K562 (cell line): ENCODE results near the gene YKT6. TPM values are rescaled to one million over a fixed set of nuclear protein-coding genes. Genes with fewer than 3 reads are reported as not detected.

ENCODE experiments used
- ATAC-seq: fragments of 200-7000 bp; cut with Tn5 transposase; 3 replicates; pipeline ENCODE4 v1.9.1; 2020; ENCODE audit warnings: moderate library complexity
- BruUV-seq: library from RNA; stranded (reverse); fragments of 400-500 nt; replicated peaks from 2 replicates; lab custom pipeline; 2021; lab: Mats Ljungman, UMichigan
- CTCF ChIA-PET: fragments of 300-600 bp; formaldehyde crosslinking; extraction: SDS; loops from one replicate; lab custom pipeline; 2021; ENCODE audit warnings: low intra/inter-chr PET ratio; lab: Yijun Ruan, JAX
- POLR2A ChIA-PET: fragments of 300-600, 350-650 bp; sonication (Branson Sonifier 250); formaldehyde crosslinking; extraction: SDS; loops from one replicate; lab custom pipeline; 2021; ENCODE audit warnings: antibody characterized with exemption, inconsistent platforms; lab: Yijun Ruan, JAX
- DNase-seq, 4 experiments: peaks; one replicate each; pipeline versions ENCODE4 v3.0.0 to v3.0.0-alpha.2; 2011 to 2018; ENCODE audit warnings: low spot score in 3 of 4, mixed read lengths in 3 of 4; ENCODE audit errors: extremely low read depth in 1 of 4
- FAIRE-seq: peaks from 2 replicates; lab custom pipeline; 2011; peaks lifted over from hg19 to GRCh38; lab: Jason Lieb, UNC
- H2AFZ ChIP-seq: 2 replicates; pipeline ENCODE4 v1.6.0; 2011; ENCODE audit warnings: low read depth, low read length, control low read depth, inconsistent platforms
- H3K27ac ChIP-seq: fragments of 200-600 bp; 3 replicates; pipeline ENCODE4 v1.8.0; 2011; ENCODE audit warnings: low read depth, mild to moderate bottlenecking, control low read depth, inconsistent platforms, low read length, moderate library complexity, mixed read lengths; ENCODE audit errors: extremely low read depth
- H3K27me3 ChIP-seq, 2 experiments: fragments of 300-600 bp in 1 of 2; 2 replicates in 1 of 2; 3 replicates in 1 of 2; pipeline versions ENCODE4 v1.6.0 to v1.8.0; 2011; ENCODE audit warnings: inconsistent platforms in 2 of 2, low read length in 2 of 2, mild to moderate bottlenecking in 1 of 2, mixed read lengths in 1 of 2, moderate library complexity in 1 of 2; ENCODE audit not compliant: control insufficient read depth in 2 of 2, insufficient read depth in 2 of 2
- H3K36me3 ChIP-seq: fragments of 300-600 bp; 3 replicates; pipeline ENCODE4 v1.8.0; 2011; ENCODE audit warnings: mild to moderate bottlenecking, low read length, inconsistent platforms; ENCODE audit not compliant: control insufficient read depth, insufficient read depth
- H3K4me1 ChIP-seq, 2 experiments: fragments of 200-600 bp in 1 of 2; replicated peaks in 1 of 2; 2 replicates in 1 of 2; 3 replicates in 1 of 2; pipeline versions ENCODE4 v1.5.1 to v1.8.0; 2011; ENCODE audit warnings: inconsistent platforms in 2 of 2, low read length in 2 of 2, mild to moderate bottlenecking in 1 of 2, mixed read lengths in 1 of 2, moderate library complexity in 1 of 2; ENCODE audit not compliant: control insufficient read depth in 2 of 2, insufficient read depth in 2 of 2
- H3K4me2 ChIP-seq: 2 replicates; pipeline ENCODE4 v1.6.1; 2011; ENCODE audit warnings: low read length, control low read depth, inconsistent platforms, mixed read lengths; ENCODE audit not compliant: insufficient read depth
- H3K4me3 ChIP-seq: fragments of 200-600 bp; sonication (generic), shearing (Covaris generic); 2 replicates; pipeline ENCODE4 v1.5.1; 2016; ENCODE audit warnings: control low read depth, inconsistent platforms
- H3K79me2 ChIP-seq: fragments of 200-600 bp; 3 replicates; pipeline ENCODE4 v1.8.0; 2011; ENCODE audit warnings: low read length, inconsistent platforms; ENCODE audit not compliant: control insufficient read depth, insufficient read depth
- H3K9ac ChIP-seq, 2 experiments: 2 replicates each; pipeline versions ENCODE4 v1.6.0 to v1.6.1; 2011; ENCODE audit warnings: low read depth in 2 of 2, low read length in 2 of 2, control low read depth in 1 of 2, inconsistent platforms in 1 of 2, mild to moderate bottlenecking in 1 of 2, mixed read lengths in 1 of 2; ENCODE audit not compliant: insufficient read depth in 1 of 2
- H3K9me1 ChIP-seq: one replicate; pipeline ENCODE4 v1.6.0; 2011; ENCODE audit warnings: inconsistent platforms, mild to moderate bottlenecking, low read length, moderate library complexity; ENCODE audit not compliant: control insufficient read depth, insufficient read depth
- H3K9me3 ChIP-seq: replicated peaks from 2 replicates; pipeline ENCODE4 v1.5.1; 2011; ENCODE audit warnings: low read depth, low read length, inconsistent platforms; ENCODE audit not compliant: control insufficient read depth, insufficient read depth
- H4K20me1 ChIP-seq: replicated peaks from 2 replicates; pipeline ENCODE4 v1.6.1; 2011; ENCODE audit warnings: low read length, inconsistent platforms, mixed read lengths; ENCODE audit not compliant: control insufficient read depth, insufficient read depth
- HDAC6 ChIP-seq: IDR thresholded peaks from 2 replicates; pipeline ENCODE4 v1.6.1; 2012; ENCODE audit warnings: low read depth, mild to moderate bottlenecking, control low read depth, inconsistent platforms, low read length, moderate library complexity
- NFYB ChIP-seq: IDR thresholded peaks from 2 replicates; pipeline ENCODE4 v1.6.1; 2011; ENCODE audit warnings: mild to moderate bottlenecking, moderate library complexity; ENCODE audit not compliant: insufficient read length; ENCODE audit errors: extremely low read depth
- RAD51 ChIP-seq: fragments of 450-650 bp; IDR thresholded peaks from 2 replicates; pipeline ENCODE4 v1.7.1; 2016; ENCODE audit warnings: low read depth, mild to moderate bottlenecking, borderline replicate concordance
- TAF1 ChIP-seq: IDR thresholded peaks from 2 replicates; pipeline ENCODE4 v1.6.1; 2011; ENCODE audit warnings: mild to moderate bottlenecking, low read length, moderate library complexity; ENCODE audit not compliant: insufficient read depth, control insufficient read depth, severe bottlenecking; ENCODE audit errors: extremely low read depth
- ZSCAN29 ChIP-seq: fragments of 450-650 bp; IDR thresholded peaks from 2 replicates; pipeline ENCODE4 v1.6.1; 2017
- WGBS: fragments of 100-300 bp; shearing (Covaris generic); methylation state at CpG from one replicate; pipeline ENCODE4 v1.1.6; 2016; ENCODE audit warnings: low coverage, mixed read lengths; ENCODE audit not compliant: insufficient coverage; ENCODE audit errors: missing lambda C conversion rate; 5-methylcytosine and 5-hydroxymethylcytosine counted together
- in situ Hi-C: fragments of 300-500 bp; cut with MboI; formaldehyde crosslinking; loops from 4 replicates; pipeline ENCODE4 v1.15.0; 2018; ENCODE audit warnings: inconsistent platforms, mixed read lengths
- intact Hi-C: fragments of 100-400 bp; cut with micrococcal nuclease; formaldehyde crosslinking; loops from 2 replicates; pipeline ENCODE4 v1.14.2; 2022
- polyA plus RNA-seq, 8 experiments: library from polyadenylated mRNA; depleted of rRNA in 4 of 8; stranded (reverse) in 5 of 8; unstranded in 3 of 8; fragments of >200 nt; fragmentation: Nextera tagmentation in 2 of 8; fragmentation: Illumina TruSeq in 1 of 8; extraction: Ambion mirVana in 2 of 8; extraction: Trizol in 1 of 8; gene quantifications; 2 replicates each; pipeline versions ENCODE4 v1.2.1 to v1.2.3, GENCODE V29; 2011 to 2014; ENCODE audit warnings: inconsistent platforms in 1 of 8, missing spikeins in 1 of 8
- total RNA-seq, 7 experiments: library from RNA; depleted of rRNA in 6 of 7; stranded (reverse); fragments of >200 nt in 6 of 7; fragmentation: Illumina TruSeq in 2 of 7; extraction: Trizol in 2 of 7; gene quantifications; 2 replicates each; pipeline versions ENCODE4 v1.2.1 to v1.2.3, GENCODE V29; 2011 to 2021; ENCODE audit warnings: low replicate concordance in 1 of 7
- TF ChIP-seq, protein P1 (sequence below): sonication (generic); formaldehyde crosslinking; IDR thresholded peaks from 2 replicates; pipeline ENCODE4 v1.5.0; 2020; ENCODE audit warnings: missing genetic modification reagents
- TF ChIP-seq, protein P2 (sequence below): sonication (generic); formaldehyde crosslinking; IDR thresholded peaks from 2 replicates; pipeline ENCODE4 v1.9.0; 2022; ENCODE audit warnings: mild to moderate bottlenecking, missing genetic modification reagents

Gene YKT6
- total and polyA plus RNA-seq, 9 of the 15 experiments (the other 6 are each of a cell fraction or from before 2014, with no cell fraction given) = 1.6 to 90.6 (median 75.1) TPM

DNA sequence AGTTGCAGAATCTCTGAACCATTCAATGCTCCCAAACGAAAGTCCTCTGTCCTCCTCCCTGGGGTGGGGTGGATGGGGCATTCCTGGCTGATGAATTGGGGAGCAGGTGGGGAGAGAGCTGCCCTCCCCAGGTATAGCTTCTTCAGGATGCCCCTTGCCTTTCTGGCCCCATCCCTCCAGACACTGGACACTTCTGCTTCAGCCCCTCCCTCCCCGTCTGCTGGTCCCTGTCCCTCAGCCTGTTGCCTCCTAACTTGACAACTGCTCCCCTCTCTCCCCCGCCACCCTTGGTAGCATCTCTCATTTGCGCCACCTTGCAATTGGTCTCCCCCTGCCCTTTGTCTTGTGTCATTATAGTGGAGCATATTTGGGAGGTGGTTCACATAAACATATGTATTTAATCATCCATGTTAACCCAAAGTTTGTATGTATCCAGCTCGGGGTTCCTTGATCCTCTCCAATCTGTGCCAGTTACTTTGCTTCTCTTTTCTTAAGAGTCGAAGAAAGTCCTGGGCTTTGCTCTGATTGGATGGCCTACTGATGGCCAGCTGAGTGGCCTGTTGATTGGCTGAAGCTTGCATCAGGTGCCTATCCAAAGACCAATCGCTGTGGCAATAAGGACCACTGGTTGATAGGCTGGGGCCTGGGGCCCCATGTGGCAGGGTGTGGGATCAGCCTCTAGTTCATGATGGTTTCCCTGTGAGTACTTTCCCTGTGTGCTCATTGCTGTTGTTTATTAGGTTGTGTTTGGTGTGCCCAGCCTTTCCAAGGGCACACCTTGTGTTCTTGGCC is 7.6 kb upstream of the YKT6 start:
- peak; percentile 21 to 70 (median 43) for DNase-seq
- WGBS = 64% methylated on average over 7 of the region's 7 CpGs
- Histone ChIP-seq H3K36me3 (no peaks in the 10 kb centered on the region), H3K9ac (no peak overlapping the region), H4K20me1 (no peaks in the 10 kb centered on the region), H3K9me1 (no peaks in the 10 kb centered on the region), H3K4me2 (no peak overlapping the region), H3K9me3 (no peaks in the 10 kb centered on the region), H3K27me3 (0 out of 5 replicates have a peak, but pooled peaks cover 0 to 14% of the 10 kb centered on the region in 2 experiments), H3K79me2 (no peaks in the 10 kb centered on the region), H3K4me1 (peaks cover 0 to 7% of the 10 kb centered on the region in 2 experiments; a peak in 2 of 5 replicates), H3K4me3 (no peak overlapping the region), H3K27ac (no peak overlapping the region), H2AFZ (peak overlapping the region; percentile 38)
- FAIRE-seq = no peak
- peak; percentile 78 for ATAC-seq
- intact Hi-C loops (no loop called here), in situ Hi-C loops (no loop called here)
- BruUV-seq = no TSS peak
- POLR2A ChIA-PET = interaction anchor here (0.8 to 1.2 kb wide), 3 partner anchors 12 to 126 kb away, joined by 3 to 4 read pairs (median 3); no protein-coding TSS in a partner anchor
- TF ChIP-seq HDAC6 (no peak), ZSCAN29 (no peak), RAD51 (peak; percentile 45; the same call in 1 of the 2 replicates), NFYB (peak; percentile 5), TAF1 (no peak)
- TF ChIP-seq, protein P1, sequence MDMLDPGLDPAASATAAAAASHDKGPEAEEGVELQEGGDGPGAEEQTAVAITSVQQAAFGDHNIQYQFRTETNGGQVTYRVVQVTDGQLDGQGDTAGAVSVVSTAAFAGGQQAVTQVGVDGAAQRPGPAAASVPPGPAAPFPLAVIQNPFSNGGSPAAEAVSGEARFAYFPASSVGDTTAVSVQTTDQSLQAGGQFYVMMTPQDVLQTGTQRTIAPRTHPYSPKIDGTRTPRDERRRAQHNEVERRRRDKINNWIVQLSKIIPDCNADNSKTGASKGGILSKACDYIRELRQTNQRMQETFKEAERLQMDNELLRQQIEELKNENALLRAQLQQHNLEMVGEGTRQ (CRISPR knock-in tag) = peak; percentile 69
- TF ChIP-seq, protein P2, sequence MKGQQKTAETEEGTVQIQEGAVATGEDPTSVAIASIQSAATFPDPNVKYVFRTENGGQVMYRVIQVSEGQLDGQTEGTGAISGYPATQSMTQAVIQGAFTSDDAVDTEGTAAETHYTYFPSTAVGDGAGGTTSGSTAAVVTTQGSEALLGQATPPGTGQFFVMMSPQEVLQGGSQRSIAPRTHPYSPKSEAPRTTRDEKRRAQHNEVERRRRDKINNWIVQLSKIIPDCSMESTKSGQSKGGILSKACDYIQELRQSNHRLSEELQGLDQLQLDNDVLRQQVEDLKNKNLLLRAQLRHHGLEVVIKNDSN (CRISPR knock-in tag) = peak; percentile 74
- CTCF ChIA-PET = no interaction called here
